GM18951 (cell line): ENCODE data around the gene HOXB4.
A peak's percentile ranks its signal among the peaks of the same experiment; 100 is the strongest.

ENCODE experiments used
- POLR2A ChIP-seq: IDR thresholded peaks from 4 replicates; pipeline ENCODE4 v1.6.1; 2011; ENCODE audit warnings: mild to moderate bottlenecking; ENCODE audit not compliant: insufficient read length, insufficient read depth; ENCODE audit errors: extremely low read depth
- in situ Hi-C: fragments of 300-500 bp; cut with MboI; formaldehyde crosslinking; loops from one replicate; pipeline ENCODE4 v1.12.0; 2022; ENCODE audit warnings: low sequenced_read_pairs, mixed read lengths, inconsistent platforms; ENCODE audit not compliant: unreplicated experiment

Gene HOXB4

GRCh38 chr17:48586355-48587258, 8.5 kb upstream of the HOXB4 start:
- in situ Hi-C loops = no loop called here

GRCh38 chr17:48584223-48584741, 6.1 kb upstream of the HOXB4 start:
- in situ Hi-C loops = no loop called here
- no peak for TF ChIP-seq POLR2A

More at GRCh38 chr17:48586355-48587258, 8.5 kb upstream of the HOXB4 start:
- peak; percentile 25 for TF ChIP-seq POLR2A

GRCh38 chr17:48583708-48584222, 5.6 kb upstream of the HOXB4 start:
- no peak for TF ChIP-seq POLR2A
- in situ Hi-C loops = no loop called here

- no peak for TF ChIP-seq POLR2A
- in situ Hi-C loops = no loop called here
These were observed 4.6 kb upstream of the HOXB4 start for GRCh38 chr17:48582750-48583069.

GRCh38 chr17:48579760-48580554, 1.8 kb upstream of the HOXB4 start:
- TF ChIP-seq POLR2A = peak; percentile 29

GRCh38 chr17:48579471-48579759, 1.3 kb upstream of the HOXB4 start:
- TF ChIP-seq POLR2A = no peak
- in situ Hi-C loops = no loop called here

More at GRCh38 chr17:48579760-48580554, 1.8 kb upstream of the HOXB4 start:
- in situ Hi-C loops = no loop called here

GRCh38 chr17:48578616-48579470, 693 bp upstream of the HOXB4 start:
- TF ChIP-seq POLR2A = peak; percentile 71
- in situ Hi-C loops = no loop called here

GRCh38 chr17:48577330-48577945, 712 bp downstream of the HOXB4 start:
- no peak for TF ChIP-seq POLR2A
- in situ Hi-C loops = no loop called here

- in situ Hi-C loops = no loop called here
- TF ChIP-seq POLR2A = no peak
These were observed 1.5 kb downstream of the HOXB4 start for GRCh38 chr17:48576479-48577309.

- no peak for TF ChIP-seq POLR2A
- in situ Hi-C loops = no loop called here
These were observed 2.3 kb downstream of the HOXB4 start for GRCh38 chr17:48575673-48576478.

- no peak for TF ChIP-seq POLR2A
- in situ Hi-C loops = no loop called here
These were observed 3.0 kb downstream of the HOXB4 start for GRCh38 chr17:48575066-48575582.
